ENCODE results near the gene RLBP1. TPM values are rescaled to one million over a fixed set of nuclear protein-coding genes. Genes with fewer than 3 reads are reported as not detected.

Gene RLBP1
- total and polyA plus RNA-seq, 9 of the 15 experiments (the other 6 are each of a cell fraction or from before 2014, with no cell fraction given): 0.05 TPM; not detected in 8

GRCh38 chr15:89217686-89218376, 3.5 kb downstream of the RLBP1 start (continued):
- peak; percentile 87 for TF ChIP-seq ESRRA (IDR thresholded peaks at IDR 0.05; ENCODE audit: borderline replicate concordance, low read depth)
- no peak for TF ChIP-seq FOXM1 (IDR thresholded peaks at IDR 0.05; ENCODE audit: low read depth)
- TF ChIP-seq FOXM1 (CRISPR knock-in tag; IDR thresholded peaks at IDR 0.05; ENCODE audit: low read depth): no peak
- TF ChIP-seq CHD2 (IDR thresholded peaks at IDR 0.05; ENCODE audit: low read depth, low read length): no peak
- TF ChIP-seq FOXJ3 (CRISPR knock-in tag; IDR thresholded peaks at IDR 0.05): no peak
- no peak for TF ChIP-seq E2F3 (CRISPR knock-in tag; IDR thresholded peaks at IDR 0.05)

DNA sequence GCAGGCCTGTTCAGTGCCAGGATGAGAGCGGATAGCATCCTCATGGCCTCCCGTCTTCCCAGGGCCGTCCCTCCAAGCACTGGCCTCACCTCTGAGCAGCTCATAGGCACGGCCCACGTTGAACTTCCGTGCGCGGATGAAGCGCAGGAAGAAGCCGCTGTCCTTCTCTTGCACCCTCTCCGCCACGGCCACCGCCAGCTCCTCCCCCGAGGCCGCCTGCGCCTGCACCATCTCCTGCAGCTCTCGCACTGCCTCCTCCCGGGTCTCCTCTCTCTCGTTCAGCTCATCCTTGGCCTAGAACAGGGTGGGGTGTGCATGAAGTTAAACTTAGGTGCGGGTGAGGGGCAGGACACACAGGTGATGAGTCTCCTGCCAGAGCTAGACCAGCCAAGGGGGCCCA, 4.3 kb downstream of the RLBP1 start:
- ATAC-seq (no peak), DNase-seq (ENCODE audit: extremely low read depth in 1 of 4, low spot score in 3 of 4) (no peak), FAIRE-seq (no peak)
- no peak overlapping the region for H2AFZ ChIP-seq (ENCODE audit: low read depth, low read length)
- H3K79me2 ChIP-seq (ENCODE audit: control insufficient read depth, insufficient read depth, low read length): no peaks in the 10 kb centered on the region
- WGBS (ENCODE audit: insufficient coverage, low coverage, missing lambda C conversion rate): 12% methylated on average over 17 of the region's 20 CpGs
- H3K4me3 ChIP-seq: no peak overlapping the region
- no peaks in the 10 kb centered on the region for H4K20me1 ChIP-seq (replicated peaks; ENCODE audit: control insufficient read depth, insufficient read depth, low read length)
- H3K9me3 ChIP-seq (replicated peaks; ENCODE audit: control insufficient read depth, insufficient read depth, low read depth, low read length): no peaks in the 10 kb centered on the region
- peaks cover 0 to 9% of the 10 kb centered on the region in 2 experiments; a peak in 3 of 5 replicates for H3K4me1 ChIP-seq (replicated peaks in 1 of 2; ENCODE audit: control insufficient read depth in 2 of 2, insufficient read depth in 2 of 2, low read length in 2 of 2)
- intact Hi-C loops (cut with micrococcal nuclease) (no loop called here), in situ Hi-C loops (cut with MboI) (no loop called here)
- H3K36me3 ChIP-seq (ENCODE audit: control insufficient read depth, insufficient read depth, low read length): no peaks in the 10 kb centered on the region
- peaks cover 31 to 46% of the 10 kb centered on the region in 2 experiments for H3K27me3 ChIP-seq (ENCODE audit: control insufficient read depth in 2 of 2, insufficient read depth in 2 of 2, low read length in 2 of 2)
- no peak overlapping the region; a peak in 1 of 4 replicates for H3K9ac ChIP-seq (ENCODE audit: insufficient read depth in 1 of 2, low read depth in 2 of 2, low read length in 2 of 2)
- ChIA-PET CTCF (ENCODE audit: low intra/inter-chr PET ratio) (no interaction called here), POLR2A (interaction anchor here (1.0 kb wide), 1 partner anchor 17 kb away, joined by 5 read pairs; no protein-coding TSS in a partner anchor)
- H3K27ac ChIP-seq (ENCODE audit: extremely low read depth, low read depth, low read length): no peak overlapping the region
- H3K4me2 ChIP-seq (ENCODE audit: insufficient read depth, low read length): no peak overlapping the region
- no TSS peak for BruUV-seq (replicated peaks)
- H3K9me1 ChIP-seq (ENCODE audit: control insufficient read depth, insufficient read depth, low read length): no peaks in the 10 kb centered on the region
- no peak for TF ChIP-seq CBX5 (IDR thresholded peaks at IDR 0.05; ENCODE audit: borderline replicate concordance, low read depth)
- TF ChIP-seq NR1H2 (CRISPR knock-in tag; IDR thresholded peaks at IDR 0.05): no peak
- TF ChIP-seq, protein P1, sequence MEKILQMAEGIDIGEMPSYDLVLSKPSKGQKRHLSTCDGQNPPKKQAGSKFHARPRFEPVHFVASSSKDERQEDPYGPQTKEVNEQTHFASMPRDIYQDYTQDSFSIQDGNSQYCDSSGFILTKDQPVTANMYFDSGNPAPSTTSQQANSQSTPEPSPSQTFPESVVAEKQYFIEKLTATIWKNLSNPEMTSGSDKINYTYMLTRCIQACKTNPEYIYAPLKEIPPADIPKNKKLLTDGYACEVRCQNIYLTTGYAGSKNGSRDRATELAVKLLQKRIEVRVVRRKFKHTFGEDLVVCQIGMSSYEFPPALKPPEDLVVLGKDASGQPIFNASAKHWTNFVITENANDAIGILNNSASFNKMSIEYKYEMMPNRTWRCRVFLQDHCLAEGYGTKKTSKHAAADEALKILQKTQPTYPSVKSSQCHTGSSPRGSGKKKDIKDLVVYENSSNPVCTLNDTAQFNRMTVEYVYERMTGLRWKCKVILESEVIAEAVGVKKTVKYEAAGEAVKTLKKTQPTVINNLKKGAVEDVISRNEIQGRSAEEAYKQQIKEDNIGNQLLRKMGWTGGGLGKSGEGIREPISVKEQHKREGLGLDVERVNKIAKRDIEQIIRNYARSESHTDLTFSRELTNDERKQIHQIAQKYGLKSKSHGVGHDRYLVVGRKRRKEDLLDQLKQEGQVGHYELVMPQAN (IDR thresholded peaks at IDR 0.05; ENCODE audit: borderline replicate concordance): no peak
- no peak for TF ChIP-seq ETV1 (tag; conservative IDR thresholded peaks at IDR 0.05; ENCODE audit: low read depth)
- no peak for TF ChIP-seq FOXO4 (CRISPR knock-in tag; IDR thresholded peaks at IDR 0.05)
- TF ChIP-seq ZNF146 (CRISPR knock-in tag; IDR thresholded peaks at IDR 0.05; ENCODE audit: unreplicated experiment): no peak
- no peak for TF ChIP-seq ZNF408 (CRISPR knock-in tag; IDR thresholded peaks at IDR 0.05; ENCODE audit: low read depth)
- TF ChIP-seq FOS (IDR thresholded peaks at IDR 0.05; ENCODE audit: extremely low read depth, insufficient read length): no peak
- TF ChIP-seq CBX3 (IDR thresholded peaks at IDR 0.05; ENCODE audit: borderline replicate concordance in 1 of 2, low read length in 2 of 2): no peak
- TF ChIP-seq NCOA6 (IDR thresholded peaks at IDR 0.05): no peak
- TF ChIP-seq IFI16 (CRISPR knock-in tag; IDR thresholded peaks at IDR 0.05): no peak
- no peak for TF ChIP-seq KLF13 (tag; IDR thresholded peaks at IDR 0.05; ENCODE audit: borderline replicate concordance, low read depth)
- no peak for TF ChIP-seq MEIS2 (IDR thresholded peaks at IDR 0.05; ENCODE audit: partially characterized antibody)
- TF ChIP-seq FOSL1 (tag; conservative IDR thresholded peaks at IDR 0.05): no peak

Data from K562 (cell line).